Activated CD8-positive, alpha-beta memory T cell treated with anti-CD3 and anti-CD28 coated beads, Interleukin-2, amount 50 U/mL, for 1 hour (primary cell): Measurements from ENCODE around the gene BCL2.
A peak's percentile ranks its signal among the peaks of the same experiment; 100 is the strongest.

Experiments
- DNase-seq: peaks from one replicate; pipeline ENCODE4 v3.0.0-alpha.2; 2020; ENCODE audit errors: extremely low read depth

Gene BCL2

GRCh38 chr18:63140997-63141777 lies 178.4 kb downstream of the BCL2 start:
- DNase-seq: no peak

DNA sequence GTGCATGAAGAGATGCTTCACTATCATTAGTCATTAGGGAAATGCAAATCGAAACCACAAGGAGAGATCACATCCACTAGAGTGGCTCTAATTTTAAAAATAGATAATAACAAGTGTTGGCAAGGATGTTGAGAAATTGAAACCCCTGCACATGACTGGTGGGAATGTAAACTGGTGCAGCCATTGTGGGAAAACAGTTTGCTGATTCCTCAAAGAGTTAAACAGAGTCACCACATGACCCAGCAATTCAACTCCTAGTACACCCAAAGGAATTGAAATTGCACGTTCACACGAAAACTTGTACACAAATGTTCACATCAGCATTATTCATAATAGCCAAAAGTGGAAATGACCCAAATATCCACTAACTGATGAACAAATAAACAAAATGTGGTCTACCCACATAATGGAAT lies 179.5 kb downstream of the BCL2 start:
- no peak for DNase-seq

GRCh38 chr18:63138436-63139340 lies 180.9 kb downstream of the BCL2 start:
- DNase-seq: no peak

DNA sequence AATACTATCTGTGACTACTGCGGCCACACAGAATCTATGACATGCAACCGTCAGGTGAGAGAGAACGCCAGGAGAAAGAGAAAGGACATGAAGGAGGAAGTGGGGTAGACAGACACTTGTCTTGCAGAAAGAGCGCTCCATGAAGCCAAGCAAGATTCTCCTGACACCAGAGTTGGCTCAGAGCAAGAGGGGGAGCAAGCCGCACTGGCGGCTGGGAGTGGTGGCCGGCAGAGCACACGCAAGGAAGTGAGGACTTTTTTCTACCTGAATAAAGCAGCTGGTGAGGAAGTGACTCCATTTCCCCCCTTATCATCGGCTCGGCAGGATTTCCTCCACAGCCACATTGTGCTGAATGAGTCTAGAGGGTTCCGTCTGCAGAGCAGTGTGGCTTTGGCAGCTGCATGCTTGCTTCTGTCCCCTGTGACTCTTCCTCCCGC lies 181.6 kb downstream of the BCL2 start:
- peak; percentile 38 for DNase-seq

GRCh38 chr18:63135101-63135500 lies 184.5 kb downstream of the BCL2 start:
- DNase-seq: no peak

DNA sequence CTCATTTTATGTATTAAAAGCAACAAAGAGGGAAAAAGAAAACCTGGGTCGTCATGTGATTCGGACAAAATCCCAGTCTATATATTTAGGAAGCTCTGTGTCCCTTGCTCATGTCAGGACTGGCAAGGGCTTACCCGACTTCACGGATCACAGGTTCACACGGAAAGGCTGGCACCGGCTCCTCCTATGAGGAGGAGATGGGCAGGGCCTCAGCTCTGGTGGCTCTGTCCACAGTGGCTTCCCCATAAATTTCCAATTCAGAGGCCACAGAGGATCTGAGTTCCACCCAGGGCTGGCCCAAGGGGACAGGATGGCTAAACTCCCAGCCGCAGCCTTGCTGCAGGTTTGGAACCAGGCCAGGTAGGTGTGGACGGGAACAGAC lies 186.8 kb downstream of the BCL2 start:
- no peak for DNase-seq

GRCh38 chr18:63131959-63132818 lies 187.4 kb downstream of the BCL2 start:
- no peak for DNase-seq

DNA sequence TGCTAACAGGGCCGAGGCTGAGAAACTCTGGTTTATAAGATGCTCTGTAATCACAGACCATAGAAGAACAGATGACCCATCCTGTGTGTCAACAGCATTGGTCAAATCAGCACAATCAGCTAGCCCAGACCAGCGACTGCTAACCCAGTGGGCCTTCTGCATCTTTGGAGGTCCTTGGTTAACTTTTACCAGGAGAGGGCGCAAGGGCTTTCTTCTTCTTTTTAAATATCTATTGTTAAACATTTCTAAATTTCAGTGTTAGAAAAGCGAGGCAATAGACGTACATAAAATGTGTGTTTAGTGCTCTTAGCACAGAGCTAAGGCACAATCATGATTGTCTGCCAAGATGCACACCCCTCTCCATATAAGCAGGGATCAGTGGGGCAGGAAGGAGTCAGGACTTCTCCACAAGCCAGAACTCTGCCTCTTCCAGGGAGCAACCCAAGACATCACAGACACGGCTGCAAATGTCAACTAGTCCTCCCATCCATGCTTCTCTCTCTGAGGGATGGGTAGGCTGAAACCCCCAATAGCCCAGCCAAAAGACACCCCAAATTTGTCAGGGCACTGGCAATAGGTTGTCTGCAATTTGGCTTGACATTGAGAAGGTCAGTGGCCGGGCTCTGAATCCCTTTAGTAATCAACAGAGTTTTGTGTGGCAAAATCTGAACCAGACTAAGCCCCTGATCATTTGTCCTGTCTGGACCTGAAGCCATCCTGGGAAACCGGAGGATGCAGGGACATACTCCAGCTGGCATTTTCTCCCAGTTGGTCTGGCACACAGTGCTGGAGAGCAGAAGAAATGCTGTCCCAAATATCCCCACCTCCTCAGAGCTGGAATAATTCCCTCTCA lies 188.2 kb downstream of the BCL2 start:
- DNase-seq: peak; percentile 47

- DNase-seq: no peak
Observed at GRCh38 chr18:63130176-63130575, 189.4 kb downstream of the BCL2 start.

- DNase-seq: no peak
Observed at GRCh38 chr18:63128237-63128974, 191.2 kb downstream of the BCL2 start.

DNA sequence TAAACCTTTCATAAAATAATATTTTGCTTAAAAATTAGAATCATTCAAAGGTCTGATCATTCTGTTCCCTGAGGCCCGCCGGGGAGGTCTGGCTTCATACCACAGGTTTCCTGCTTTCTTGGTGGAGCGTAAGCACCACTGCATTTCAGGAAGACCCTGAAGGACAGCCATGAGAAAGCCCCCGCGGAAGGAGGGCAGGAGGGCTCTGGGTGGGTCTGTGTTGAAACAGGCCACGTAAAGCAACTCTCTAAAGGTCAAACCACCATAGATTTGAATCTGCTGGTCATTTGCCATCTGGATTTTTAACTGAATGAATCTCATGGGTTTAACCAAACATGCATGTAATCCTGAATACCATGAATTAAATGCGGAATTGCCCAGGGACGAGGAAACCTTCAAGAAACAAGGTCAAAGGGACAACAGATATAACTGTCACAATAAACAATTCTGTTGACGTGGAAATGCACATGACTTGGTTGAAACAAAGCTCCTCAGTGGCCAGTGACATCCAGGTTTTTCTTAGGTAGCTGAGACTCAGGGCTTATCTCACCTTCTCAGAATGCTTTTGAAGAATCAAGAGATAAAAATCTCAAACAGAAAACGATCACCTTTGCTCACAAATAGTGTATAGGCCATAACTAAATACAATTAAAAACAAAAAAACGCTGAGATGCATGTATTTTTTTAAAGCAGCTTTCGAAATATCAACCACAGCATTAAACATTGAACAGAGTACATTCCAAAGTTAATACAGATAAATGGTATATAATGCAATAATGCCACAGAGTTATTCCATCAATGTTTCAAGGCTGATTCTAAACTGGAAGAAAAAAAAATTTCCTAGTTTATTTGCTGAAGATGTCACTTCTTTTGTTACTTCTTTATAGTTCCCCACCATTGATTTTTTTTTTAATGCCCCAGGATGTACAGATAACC lies 193.2 kb downstream of the BCL2 start:
- DNase-seq: no peak

DNA sequence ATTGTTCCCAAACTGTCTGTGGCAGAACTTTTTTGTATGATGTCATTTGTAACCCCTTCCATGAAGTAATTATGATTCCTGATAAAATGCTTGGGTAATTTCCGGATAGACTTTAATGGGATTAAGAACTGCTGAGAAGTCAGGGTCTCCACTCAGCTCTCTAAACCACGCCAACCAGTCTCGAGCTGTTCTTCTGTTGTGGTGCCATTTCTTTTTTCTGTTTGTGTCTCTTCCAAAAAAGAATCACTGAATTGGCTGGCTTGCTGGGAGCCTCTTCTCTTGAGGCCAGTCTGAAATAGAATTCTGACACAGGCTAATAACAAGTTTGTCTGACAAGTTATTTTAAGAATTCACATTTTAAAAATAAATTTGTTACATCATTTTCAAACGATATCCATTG lies 198.9 kb downstream of the BCL2 start:
- no peak for DNase-seq

GRCh38 chr18:63119647-63120046 lies 199.9 kb downstream of the BCL2 start:
- no peak for DNase-seq

- DNase-seq: no peak
Observed at GRCh38 chr18:63113899-63114565, 205.5 kb downstream of the BCL2 start.

GRCh38 chr18:63112706-63113105 lies 206.9 kb downstream of the BCL2 start:
- DNase-seq: no peak

GRCh38 chr18:63111671-63112402 lies 207.7 kb downstream of the BCL2 start:
- no peak for DNase-seq

DNA sequence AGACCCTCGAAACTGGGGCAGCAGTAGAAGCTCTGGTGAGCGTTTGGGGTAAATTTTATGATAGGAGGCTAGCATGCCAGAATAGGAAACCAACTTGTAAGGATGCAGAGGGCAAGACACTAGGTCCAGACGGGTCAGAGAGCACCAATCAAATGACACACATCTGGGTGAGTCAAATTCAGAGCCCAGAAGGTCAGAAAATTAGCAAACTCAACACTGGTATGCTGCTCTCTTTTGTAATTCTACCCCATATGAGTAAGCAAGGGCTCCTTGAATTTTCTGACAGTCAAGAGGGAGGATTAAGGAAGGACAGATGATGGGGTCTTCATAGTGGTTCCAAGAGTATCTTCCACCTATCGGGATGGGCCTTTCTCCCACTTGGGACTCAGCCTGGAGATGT lies 209.8 kb downstream of the BCL2 start:
- DNase-seq: no peak

DNA sequence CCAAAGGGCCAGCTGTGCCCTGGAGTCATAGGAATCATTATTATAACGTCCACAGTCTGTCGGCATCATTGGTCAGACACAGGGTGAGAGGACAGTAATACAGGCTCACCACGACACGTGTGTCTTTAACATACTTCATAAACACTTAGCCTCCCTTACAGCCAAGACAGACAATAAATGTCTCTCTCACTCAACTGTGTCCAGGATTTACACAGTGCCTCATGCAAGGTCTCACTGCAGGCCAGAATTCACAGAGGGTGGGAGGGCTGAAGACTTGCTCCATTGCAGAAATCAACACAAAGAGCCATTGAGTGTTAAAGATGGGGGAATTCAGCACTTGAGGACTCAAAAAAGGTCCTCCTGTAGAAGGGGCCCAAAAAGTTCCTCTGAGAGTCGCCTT lies 210.5 kb downstream of the BCL2 start:
- no peak for DNase-seq
